MG63 (cell line): Measurements from ENCODE around the gene PYROXD2. TPM values are rescaled to one million over a fixed set of nuclear protein-coding genes. Genes with fewer than 3 reads are reported as not detected.

Experiments
- DNase-seq: peaks from one replicate; pipeline ENCODE4 v3.0.0-alpha.2; 2020
- H3K27me3 ChIP-seq: fragments of 250-450 bp; sonication (Bioruptor Pico); 2 replicates; pipeline ENCODE4 v1.5.1; 2020; ENCODE audit warnings: mild to moderate bottlenecking, moderate library complexity
- H3K36me3 ChIP-seq: fragments of 250-450 bp; sonication (Bioruptor Pico); 2 replicates; pipeline ENCODE4 v1.5.1; 2020; ENCODE audit warnings: mild to moderate bottlenecking, moderate library complexity
- H3K4me3 ChIP-seq: fragments of 250-450 bp; sonication (Bioruptor Pico); 2 replicates; pipeline ENCODE4 v1.5.1; 2020; ENCODE audit warnings: mild to moderate bottlenecking, moderate library complexity
- H3K9me3 ChIP-seq: fragments of 250-450 bp; sonication (Bioruptor Pico); 2 replicates; pipeline ENCODE4 v1.5.1; 2020; ENCODE audit warnings: mild to moderate bottlenecking, moderate library complexity
- total RNA-seq: library from RNA; depleted of rRNA; stranded (reverse); fragments of >200 nt; shearing (Covaris generic); gene quantifications from 2 replicates; pipeline ENCODE4 v1.2.3, GENCODE V29; 2014; ENCODE audit warnings: low replicate concordance

PYROXD2 gene
- total RNA-seq, 1 experiment from 2014 or later: 1.8 TPM

GRCh38 chr10:98407017-98407743 lies 7.8 kb downstream of the PYROXD2 start:
- Histone ChIP-seq H3K4me3 (no peak overlapping the region), H3K36me3 (no peaks in the 10 kb centered on the region), H3K27me3 (no peaks in the 10 kb centered on the region), H3K9me3 (no peaks in the 10 kb centered on the region)
- no peak for DNase-seq

GRCh38 chr10:98405422-98405821 lies 9.6 kb downstream of the PYROXD2 start:
- no peaks in the 10 kb centered on the region for H3K9me3 ChIP-seq

GRCh38 chr10:98404571-98405359 lies 10.2 kb downstream of the PYROXD2 start:
- H3K36me3 ChIP-seq: no peaks in the 10 kb centered on the region
- H3K27me3 ChIP-seq: no peaks in the 10 kb centered on the region
- no peak overlapping the region; the same call in 1 of the 2 replicates for H3K4me3 ChIP-seq
- peak; percentile 29 for DNase-seq
- H3K9me3 ChIP-seq: no peaks in the 10 kb centered on the region

More at GRCh38 chr10:98405422-98405821, 9.6 kb downstream of the PYROXD2 start:
- DNase-seq: no peak
- Histone ChIP-seq H3K27me3 (no peaks in the 10 kb centered on the region), H3K4me3 (no peak overlapping the region), H3K36me3 (no peaks in the 10 kb centered on the region)

- Histone ChIP-seq H3K27me3 (no peaks in the 10 kb centered on the region), H3K36me3 (no peaks in the 10 kb centered on the region), H3K9me3 (no peaks in the 10 kb centered on the region), H3K4me3 (no peak overlapping the region; the same call in 1 of the 2 replicates)
- peak; percentile 20 for DNase-seq
These were observed 11.0 kb downstream of the PYROXD2 start for GRCh38 chr10:98403812-98404504.

GRCh38 chr10:98402931-98403718 lies 11.9 kb downstream of the PYROXD2 start:
- H3K36me3 ChIP-seq: no peaks in the 10 kb centered on the region
- no peaks in the 10 kb centered on the region for H3K27me3 ChIP-seq
- H3K9me3 ChIP-seq: no peaks in the 10 kb centered on the region
- DNase-seq: no peak
- H3K4me3 ChIP-seq: no peak overlapping the region

GRCh38 chr10:98402478-98402877 lies 12.5 kb downstream of the PYROXD2 start:
- no peaks in the 10 kb centered on the region for H3K36me3 ChIP-seq
- DNase-seq: no peak
- no peaks in the 10 kb centered on the region for H3K27me3 ChIP-seq
- H3K4me3 ChIP-seq: no peak overlapping the region
- no peaks in the 10 kb centered on the region for H3K9me3 ChIP-seq

GRCh38 chr10:98400482-98400881 lies 14.5 kb downstream of the PYROXD2 start:
- no peaks in the 10 kb centered on the region for H3K9me3 ChIP-seq
- no peaks in the 10 kb centered on the region for H3K27me3 ChIP-seq
- no peak overlapping the region for H3K4me3 ChIP-seq
- DNase-seq: no peak
- H3K36me3 ChIP-seq: no peaks in the 10 kb centered on the region

GRCh38 chr10:98399784-98400183 lies 15.2 kb downstream of the PYROXD2 start:
- Histone ChIP-seq H3K4me3 (no peak overlapping the region), H3K36me3 (no peaks in the 10 kb centered on the region), H3K9me3 (no peaks in the 10 kb centered on the region), H3K27me3 (no peaks in the 10 kb centered on the region)
- no peak for DNase-seq

GRCh38 chr10:98397089-98397600 lies 17.8 kb downstream of the PYROXD2 start:
- no peak for DNase-seq
- H3K4me3 ChIP-seq: no peak overlapping the region
- no peaks in the 10 kb centered on the region for H3K36me3 ChIP-seq
- H3K9me3 ChIP-seq: no peaks in the 10 kb centered on the region
- H3K27me3 ChIP-seq: no peaks in the 10 kb centered on the region

GRCh38 chr10:98396096-98397063 lies 18.6 kb downstream of the PYROXD2 start:
- DNase-seq: no peak
- no peaks in the 10 kb centered on the region for H3K9me3 ChIP-seq
- H3K27me3 ChIP-seq: no peaks in the 10 kb centered on the region
- no peaks in the 10 kb centered on the region for H3K36me3 ChIP-seq
- H3K4me3 ChIP-seq: no peak overlapping the region

- Histone ChIP-seq H3K36me3 (no peaks in the 10 kb centered on the region), H3K4me3 (no peak overlapping the region), H3K27me3 (no peaks in the 10 kb centered on the region), H3K9me3 (no peaks in the 10 kb centered on the region)
- no peak for DNase-seq
These were observed 20.0 kb downstream of the PYROXD2 start for GRCh38 chr10:98394851-98395440.

- Histone ChIP-seq H3K9me3 (no peaks in the 10 kb centered on the region), H3K36me3 (no peaks in the 10 kb centered on the region), H3K4me3 (no peak overlapping the region), H3K27me3 (no peaks in the 10 kb centered on the region)
- DNase-seq: peak; percentile 94
These were observed 23.4 kb downstream of the PYROXD2 start for GRCh38 chr10:98391578-98391991.

- Histone ChIP-seq H3K9me3 (no peaks in the 10 kb centered on the region), H3K36me3 (no peaks in the 10 kb centered on the region), H3K4me3 (no peak overlapping the region), H3K27me3 (no peaks in the 10 kb centered on the region)
- no peak for DNase-seq
These were observed 23.9 kb downstream of the PYROXD2 start for GRCh38 chr10:98391065-98391464.

GRCh38 chr10:98390406-98390805 lies 24.6 kb downstream of the PYROXD2 start:
- Histone ChIP-seq H3K36me3 (no peaks in the 10 kb centered on the region), H3K9me3 (no peaks in the 10 kb centered on the region), H3K4me3 (no peak overlapping the region), H3K27me3 (no peaks in the 10 kb centered on the region)
- no peak for DNase-seq

- no peak overlapping the region for H3K4me3 ChIP-seq
- no peaks in the 10 kb centered on the region for H3K36me3 ChIP-seq
- no peak for DNase-seq
- H3K9me3 ChIP-seq: no peaks in the 10 kb centered on the region
- H3K27me3 ChIP-seq: no peaks in the 10 kb centered on the region
These were observed 25.6 kb downstream of the PYROXD2 start for GRCh38 chr10:98389398-98389797.
